DOHH2 (cell line): ENCODE data around the gene DUSP8.
"Not testable (repeated sequence)": the region's sequence is repeated elsewhere in the genome, so short reads cannot be mapped to it uniquely, and the experiment has no call there.

Source experiments
- CTCF ChIP-seq: fragments of 200-600 bp; sonication (generic); IDR thresholded peaks from one replicate; pipeline ENCODE4 v1.5.1; 2014; ENCODE audit warnings: antibody characterized with exemption, mild to moderate bottlenecking, low read depth, low read length; ENCODE audit not compliant: poor library complexity, severe bottlenecking
- EZH2phosphoT487 ChIP-seq: fragments of 200-600 bp; sonication (generic); IDR thresholded peaks from 2 replicates; pipeline ENCODE4 v1.6.1; 2017; ENCODE audit warnings: borderline replicate concordance, mild to moderate bottlenecking, antibody characterized with exemption, low read length, moderate library complexity, mixed read lengths

- TF ChIP-seq CTCF, EZH2phosphoT487: not testable (repeated sequence)
These were observed 35.2 kb upstream of the DUSP8 start for GRCh38 chr11:1607156-1607845.
